ENCODE data around the gene ATXN7L1. TPM values are rescaled to one million over a fixed set of nuclear protein-coding genes. Genes with fewer than 3 reads are reported as not detected.

Gene ATXN7L1
- total RNA-seq, 1 experiment from 2014 or later: 29.9 TPM

- peaks cover 7% of the 10 kb centered on the region for H3K4me1 ChIP-seq (ENCODE audit: insufficient read depth, low read length, poor library complexity, severe bottlenecking)
- BruUV-seq (replicated peaks): no TSS peak
- no peak for DNase-seq (ENCODE audit: low spot score)
- H3K27me3 ChIP-seq (replicated peaks; ENCODE audit: insufficient read depth, low read depth, low read length, poor library complexity): no peaks in the 10 kb centered on the region
- TF ChIP-seq, protein P1, sequence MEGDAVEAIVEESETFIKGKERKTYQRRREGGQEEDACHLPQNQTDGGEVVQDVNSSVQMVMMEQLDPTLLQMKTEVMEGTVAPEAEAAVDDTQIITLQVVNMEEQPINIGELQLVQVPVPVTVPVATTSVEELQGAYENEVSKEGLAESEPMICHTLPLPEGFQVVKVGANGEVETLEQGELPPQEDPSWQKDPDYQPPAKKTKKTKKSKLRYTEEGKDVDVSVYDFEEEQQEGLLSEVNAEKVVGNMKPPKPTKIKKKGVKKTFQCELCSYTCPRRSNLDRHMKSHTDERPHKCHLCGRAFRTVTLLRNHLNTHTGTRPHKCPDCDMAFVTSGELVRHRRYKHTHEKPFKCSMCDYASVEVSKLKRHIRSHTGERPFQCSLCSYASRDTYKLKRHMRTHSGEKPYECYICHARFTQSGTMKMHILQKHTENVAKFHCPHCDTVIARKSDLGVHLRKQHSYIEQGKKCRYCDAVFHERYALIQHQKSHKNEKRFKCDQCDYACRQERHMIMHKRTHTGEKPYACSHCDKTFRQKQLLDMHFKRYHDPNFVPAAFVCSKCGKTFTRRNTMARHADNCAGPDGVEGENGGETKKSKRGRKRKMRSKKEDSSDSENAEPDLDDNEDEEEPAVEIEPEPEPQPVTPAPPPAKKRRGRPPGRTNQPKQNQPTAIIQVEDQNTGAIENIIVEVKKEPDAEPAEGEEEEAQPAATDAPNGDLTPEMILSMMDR (conservative IDR thresholded peaks at IDR 0.05; ENCODE audit: low read depth, low read length): no peak
- TF ChIP-seq EZH2 (IDR thresholded peaks at IDR 0.05; ENCODE audit: borderline replicate concordance, low read depth, low read length, poor library complexity, severe bottlenecking): no peak
- no peaks in the 10 kb centered on the region for H3K9me3 ChIP-seq (ENCODE audit: low read depth, low read length, poor library complexity, severe bottlenecking)
- ChIA-PET POLR2A (ENCODE audit: low non-redundant PET) (no interaction called here), CTCF (no interaction called here)
- no peak overlapping the region for H3K4me3 ChIP-seq (ENCODE audit: low read depth, low read length, poor library complexity, severe bottlenecking)
- H3K27ac ChIP-seq (ENCODE audit: low read depth, low read length, poor library complexity, severe bottlenecking): no peak overlapping the region
- intact Hi-C loops (cut with micrococcal nuclease; ENCODE audit: unreplicated experiment): no loop called here
- no peaks in the 10 kb centered on the region for H3K36me3 ChIP-seq (ENCODE audit: insufficient read depth, low read length, poor library complexity, severe bottlenecking)
Measured at GRCh38 chr7:105718511-105718925, 157.9 kb downstream of the ATXN7L1 start.

DNA sequence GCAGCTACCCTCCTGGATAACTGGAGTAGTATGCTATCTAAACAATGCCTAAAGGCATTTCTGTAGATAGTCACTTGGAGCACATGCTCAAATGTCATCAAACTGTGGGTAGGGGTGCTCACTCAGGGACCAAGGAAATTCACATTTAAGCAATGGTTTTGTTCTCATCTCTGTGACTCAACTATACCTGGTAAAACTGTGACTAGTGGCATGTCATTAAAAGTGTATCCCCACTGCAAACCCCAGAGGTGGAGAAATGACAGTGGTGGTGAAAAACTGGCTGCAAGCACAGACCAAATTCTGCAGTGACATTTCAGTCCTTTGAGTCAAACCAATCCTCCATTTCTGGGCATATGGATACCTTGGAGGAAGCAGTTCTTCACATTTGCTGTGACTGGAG is 160.9 kb downstream of the ATXN7L1 start:
- peaks cover 28% of the 10 kb centered on the region for H3K9me3 ChIP-seq (ENCODE audit: low read depth, low read length, poor library complexity, severe bottlenecking)
- no peak overlapping the region for H3K27ac ChIP-seq (ENCODE audit: low read depth, low read length, poor library complexity, severe bottlenecking)
- H3K4me3 ChIP-seq (ENCODE audit: low read depth, low read length, poor library complexity, severe bottlenecking): no peak overlapping the region
- no TSS peak for BruUV-seq (replicated peaks)
- no peak for DNase-seq (ENCODE audit: low spot score)
- ChIA-PET CTCF (no interaction called here), POLR2A (ENCODE audit: low non-redundant PET) (no interaction called here)
- TF ChIP-seq, protein P1 (conservative IDR thresholded peaks at IDR 0.05; ENCODE audit: low read depth, low read length): no peak
- no peak for TF ChIP-seq EZH2 (IDR thresholded peaks at IDR 0.05; ENCODE audit: borderline replicate concordance, low read depth, low read length, poor library complexity, severe bottlenecking)
- H3K4me1 ChIP-seq (ENCODE audit: insufficient read depth, low read length, poor library complexity, severe bottlenecking): peaks cover 7% of the 10 kb centered on the region
- intact Hi-C loops (cut with micrococcal nuclease; ENCODE audit: unreplicated experiment): no loop called here
- H3K36me3 ChIP-seq (ENCODE audit: insufficient read depth, low read length, poor library complexity, severe bottlenecking): no peaks in the 10 kb centered on the region
- no peaks in the 10 kb centered on the region for H3K27me3 ChIP-seq (replicated peaks; ENCODE audit: insufficient read depth, low read depth, low read length, poor library complexity)

DNA sequence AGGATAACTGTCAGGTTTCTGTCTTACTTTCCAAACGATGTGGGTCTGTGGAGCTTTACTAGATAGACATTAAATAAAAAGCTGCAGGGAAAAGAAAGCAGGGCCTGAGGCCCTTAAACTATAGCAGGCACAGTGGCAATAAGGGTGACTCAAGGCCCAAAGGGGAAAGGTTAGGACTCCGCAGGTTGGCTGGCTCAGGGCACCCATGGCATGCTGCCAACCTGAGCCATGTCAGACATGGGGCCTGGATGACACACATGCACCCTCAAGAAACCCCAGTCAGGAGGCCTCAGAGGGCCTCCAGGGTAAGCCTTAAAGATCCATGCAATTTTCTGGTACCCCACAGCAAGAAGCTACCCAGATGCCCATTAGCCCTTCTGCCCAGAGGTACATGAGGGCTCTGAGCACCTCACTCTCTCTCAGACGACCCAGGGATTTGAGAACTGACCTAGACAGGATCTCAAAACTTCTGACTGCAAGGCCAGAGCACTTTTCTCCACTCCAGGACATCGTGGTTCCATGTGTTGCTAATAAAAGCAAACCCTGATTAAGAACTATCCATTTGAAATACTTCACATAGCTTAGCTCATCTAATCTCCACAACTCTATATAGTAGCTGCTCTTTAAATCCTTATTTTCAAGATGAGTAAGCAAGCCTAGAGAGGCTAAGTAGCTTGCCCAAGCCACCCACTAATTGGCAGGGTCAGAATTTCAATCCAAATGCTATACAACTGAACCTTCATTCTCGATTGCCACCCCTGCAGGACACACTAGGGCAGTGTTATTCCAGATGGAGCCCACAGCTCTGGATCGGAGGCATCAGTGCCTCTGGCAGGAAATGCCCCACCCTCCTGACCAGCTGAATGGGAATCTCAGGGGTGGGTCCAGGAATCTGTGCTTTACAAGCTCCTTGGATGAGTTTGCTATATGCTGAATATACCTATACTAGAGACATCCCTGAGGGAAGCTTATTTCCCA is 162.6 kb downstream of the ATXN7L1 start:
- Histone ChIP-seq H3K4me1 (ENCODE audit: insufficient read depth, low read length, poor library complexity, severe bottlenecking) (no peaks in the 10 kb centered on the region), H3K9me3 (ENCODE audit: low read depth, low read length, poor library complexity, severe bottlenecking) (peaks cover 28% of the 10 kb centered on the region), H3K36me3 (ENCODE audit: insufficient read depth, low read length, poor library complexity, severe bottlenecking) (no peaks in the 10 kb centered on the region), H3K4me3 (ENCODE audit: low read depth, low read length, poor library complexity, severe bottlenecking) (no peak overlapping the region), H3K27me3 (replicated peaks; ENCODE audit: insufficient read depth, low read depth, low read length, poor library complexity) (no peaks in the 10 kb centered on the region), H3K27ac (ENCODE audit: low read depth, low read length, poor library complexity, severe bottlenecking) (no peak overlapping the region)
- TF ChIP-seq, protein P1 (conservative IDR thresholded peaks at IDR 0.05; ENCODE audit: low read depth, low read length): no peak
- TF ChIP-seq EZH2 (IDR thresholded peaks at IDR 0.05; ENCODE audit: borderline replicate concordance, low read depth, low read length, poor library complexity, severe bottlenecking): no peak
- intact Hi-C loops (cut with micrococcal nuclease; ENCODE audit: unreplicated experiment): no loop called here
- POLR2A ChIA-PET (ENCODE audit: low non-redundant PET): no interaction called here
- no TSS peak for BruUV-seq (replicated peaks)
- CTCF ChIA-PET: no interaction called here
- no peak for DNase-seq (ENCODE audit: low spot score)
